ENCODE data around the gene LONP2.
"Not testable (repeated sequence)": the region's sequence is repeated elsewhere in the genome, so short reads cannot be mapped to it uniquely, and the experiment has no call there.

LONP2 gene

GRCh38 chr16:48294724-48295123 is 50.6 kb downstream of the LONP2 start:
- DNase-seq, result no peak

DNA sequence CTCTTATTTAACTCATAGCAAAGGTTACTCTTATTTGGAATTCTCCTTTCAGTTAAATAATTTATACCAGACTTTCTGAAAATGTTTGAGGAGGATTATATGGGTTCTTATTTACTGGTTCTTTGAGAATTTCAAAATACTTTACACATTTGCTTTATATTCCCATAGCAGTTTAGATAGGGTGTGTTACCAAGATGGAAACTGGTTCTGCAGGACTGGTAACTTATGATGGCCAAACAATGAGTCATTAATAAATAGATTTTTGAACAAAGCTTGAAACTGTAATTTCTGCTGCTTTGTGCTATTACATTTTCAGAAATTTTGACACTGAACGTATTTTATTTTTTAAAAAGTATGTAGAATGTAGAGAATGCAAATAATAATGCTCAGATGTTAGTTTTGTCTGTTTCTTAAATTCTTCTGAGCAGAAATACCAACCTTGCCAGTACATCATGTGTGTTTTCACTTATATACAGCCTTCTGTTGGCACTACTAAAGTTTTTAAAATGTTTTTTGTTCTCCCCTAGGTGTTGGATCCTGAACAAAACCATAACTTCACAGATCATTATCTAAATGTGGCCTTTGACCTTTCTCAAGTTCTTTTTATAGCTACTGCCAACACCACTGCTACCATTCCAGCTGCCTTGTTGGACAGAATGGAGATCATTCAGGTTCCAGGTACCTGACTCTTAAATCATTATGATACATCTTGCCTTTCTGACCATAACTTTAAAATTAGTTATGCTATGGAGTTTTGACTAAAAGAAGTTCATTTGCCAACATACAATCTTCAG is 51.6 kb downstream of the LONP2 start:
- no peak for DNase-seq

DNA sequence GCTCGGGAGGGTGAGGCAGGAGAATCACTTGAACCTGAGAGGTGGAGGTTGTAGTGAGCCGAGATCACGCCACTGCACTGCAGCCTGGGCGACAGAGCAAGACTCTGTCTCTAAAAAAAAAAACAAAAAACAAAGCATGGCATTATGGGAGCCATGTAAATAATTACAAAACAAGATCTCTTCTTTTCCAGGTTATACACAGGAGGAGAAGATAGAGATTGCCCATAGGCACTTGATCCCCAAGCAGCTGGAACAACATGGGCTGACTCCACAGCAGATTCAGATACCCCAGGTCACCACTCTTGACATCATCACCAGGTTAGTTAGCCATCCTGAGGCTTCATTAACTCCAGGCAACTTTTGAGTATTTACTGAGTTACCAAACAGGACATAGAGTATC is 55.4 kb downstream of the LONP2 start:
- DNase-seq, result no peak

DNA sequence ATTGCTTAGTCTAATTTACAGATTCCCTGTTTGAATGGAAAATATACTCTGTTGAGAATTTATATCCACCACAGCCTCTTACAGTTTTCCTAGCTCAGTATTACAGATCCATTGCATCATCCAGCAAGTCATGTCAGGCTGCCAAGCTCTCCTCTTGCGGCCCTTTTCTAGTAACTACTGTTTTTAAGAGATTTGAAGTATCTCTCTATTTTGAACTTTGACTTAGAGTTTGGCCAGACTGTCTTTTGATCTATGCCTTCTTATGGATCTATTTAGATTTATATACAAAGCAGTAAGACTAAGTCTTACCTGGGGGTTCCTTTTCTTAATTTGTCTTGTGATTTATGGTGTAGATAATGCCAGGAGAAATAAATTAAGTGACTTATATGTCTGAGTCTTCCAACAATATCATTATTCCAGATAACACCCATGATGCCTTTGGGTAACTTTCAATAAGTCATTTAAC is 56.3 kb downstream of the LONP2 start:
- DNase-seq, result no peak

- no peak for DNase-seq
Measured at GRCh38 chr16:48308535-48308934, 64.4 kb downstream of the LONP2 start.

DNA sequence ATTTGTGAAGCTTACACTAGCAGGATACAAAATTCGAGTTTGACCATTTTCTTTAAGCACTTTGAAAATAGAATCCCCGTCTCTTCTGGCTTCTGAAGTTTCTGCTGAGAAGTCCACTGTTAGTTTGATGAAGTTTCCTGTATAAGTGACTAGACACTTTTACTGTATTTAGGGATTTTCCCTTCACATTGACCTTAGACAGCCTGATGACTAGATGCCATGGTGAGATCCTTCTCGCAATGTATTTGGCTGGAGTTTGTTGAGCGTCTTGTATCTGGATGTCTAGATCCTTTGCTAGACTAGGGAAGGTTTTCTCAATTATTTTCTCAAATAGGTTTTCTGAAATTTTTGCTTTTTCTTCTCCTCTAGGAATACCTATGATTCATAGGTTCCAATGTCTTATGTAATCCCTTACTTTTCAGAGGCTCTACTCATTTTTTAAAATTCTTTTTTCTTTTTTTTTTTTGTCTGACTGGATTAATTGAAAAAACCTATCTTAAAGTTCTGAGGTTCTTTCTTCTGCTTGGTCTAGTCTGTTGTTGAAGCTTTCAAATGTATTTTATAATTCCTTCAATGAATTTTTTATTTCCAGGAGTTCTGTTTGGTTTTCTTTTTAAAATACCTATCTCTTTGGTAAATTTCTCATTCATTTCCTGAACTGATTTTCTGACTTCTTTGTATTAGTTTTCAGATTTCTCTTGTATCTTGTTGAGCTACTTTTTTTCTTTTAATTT is 67.0 kb downstream of the LONP2 start:
- DNase-seq, result no peak

DNA sequence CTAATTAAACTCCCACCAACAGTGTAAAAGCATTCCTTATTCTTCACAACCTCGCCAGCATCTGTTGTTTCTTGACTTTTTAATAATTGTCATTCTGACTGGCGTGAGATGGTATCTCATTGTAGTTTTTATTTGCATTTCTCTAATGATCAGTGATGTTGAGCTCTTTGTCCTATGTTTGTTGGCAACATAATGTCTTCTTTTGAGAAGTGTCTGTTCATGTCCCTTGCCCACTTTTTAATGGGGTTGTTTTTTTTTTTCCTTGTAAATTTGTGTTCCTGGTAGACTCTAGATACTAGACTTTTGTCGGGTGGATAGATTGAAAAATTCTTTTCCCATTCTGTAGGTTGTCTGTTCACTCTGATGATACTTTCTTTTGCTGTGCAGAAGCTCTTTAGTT is 69.8 kb downstream of the LONP2 start:
- not testable (repeated sequence) for DNase-seq

DNA sequence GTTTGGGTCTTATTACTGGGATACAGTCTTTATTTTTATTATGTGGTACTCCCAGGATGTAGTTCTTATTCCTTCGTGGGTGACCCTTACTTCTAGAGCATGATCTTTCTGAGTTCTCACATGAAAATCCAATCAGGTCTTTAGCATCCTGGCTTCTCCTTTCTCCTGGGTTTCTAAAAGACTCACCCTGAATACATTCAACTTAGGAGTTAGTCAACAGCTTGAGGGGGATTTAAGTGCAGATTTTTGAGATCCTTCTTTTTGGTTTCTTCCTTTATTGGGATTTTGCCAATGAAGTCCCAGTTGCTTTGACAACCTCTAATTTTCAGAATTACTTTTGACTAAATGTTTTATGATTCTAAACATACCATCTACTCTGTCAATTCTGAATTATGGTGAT is 72.9 kb downstream of the LONP2 start:
- no peak for DNase-seq

DNA sequence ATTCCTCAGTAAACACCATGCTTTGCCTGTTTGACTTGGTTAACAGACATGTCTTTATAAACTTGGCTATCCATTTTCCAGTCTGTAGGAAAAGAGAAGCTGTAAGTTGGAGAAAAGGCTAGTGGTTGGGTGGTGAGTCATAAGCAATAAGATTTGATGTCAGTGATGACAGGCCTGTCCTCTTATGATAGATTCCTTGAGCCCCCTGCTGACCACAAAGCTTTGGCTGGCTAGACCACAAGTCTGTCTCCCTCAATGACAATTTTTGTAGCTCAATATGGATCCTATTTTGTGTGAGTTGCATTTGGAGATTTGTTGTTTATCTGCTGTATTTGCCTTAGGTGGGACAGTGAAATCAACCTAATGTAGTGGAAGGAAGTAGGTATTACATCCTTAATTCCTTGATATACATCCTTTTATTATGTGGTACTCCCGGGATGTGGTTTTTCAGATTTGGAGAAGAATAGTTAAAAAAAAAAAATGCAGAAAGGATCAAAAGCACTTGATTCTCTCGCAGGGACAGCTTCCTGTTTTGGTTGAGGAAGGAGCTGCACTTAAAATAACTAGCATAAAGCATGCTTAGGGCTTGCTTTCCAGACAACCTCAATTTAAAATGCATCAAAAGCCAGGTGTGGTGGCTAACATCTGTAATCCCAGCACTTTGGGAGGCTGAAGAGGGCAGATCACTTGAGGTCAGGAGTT is 73.7 kb downstream of the LONP2 start:
- DNase-seq, result no peak

DNA sequence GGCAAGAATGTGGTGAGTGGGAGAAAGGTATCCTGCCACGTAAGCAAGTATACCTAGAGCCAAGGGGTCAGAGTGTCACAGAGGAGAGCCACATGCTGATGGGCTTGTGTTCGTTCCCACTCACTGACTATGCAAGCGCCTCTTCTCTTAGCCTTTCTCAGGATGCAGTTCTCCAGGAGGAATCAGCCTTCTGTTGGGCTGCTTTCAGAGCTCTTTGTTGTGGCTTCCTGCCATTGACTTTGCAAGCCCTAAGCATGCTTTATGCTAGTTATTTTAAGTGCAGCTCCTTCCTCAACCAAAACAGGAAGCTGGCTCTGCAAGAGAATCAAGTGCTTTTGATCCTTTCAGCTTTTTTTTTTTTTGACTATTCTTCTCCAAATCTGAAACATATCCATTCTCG is 74.5 kb downstream of the LONP2 start:
- DNase-seq, result no peak

DNA sequence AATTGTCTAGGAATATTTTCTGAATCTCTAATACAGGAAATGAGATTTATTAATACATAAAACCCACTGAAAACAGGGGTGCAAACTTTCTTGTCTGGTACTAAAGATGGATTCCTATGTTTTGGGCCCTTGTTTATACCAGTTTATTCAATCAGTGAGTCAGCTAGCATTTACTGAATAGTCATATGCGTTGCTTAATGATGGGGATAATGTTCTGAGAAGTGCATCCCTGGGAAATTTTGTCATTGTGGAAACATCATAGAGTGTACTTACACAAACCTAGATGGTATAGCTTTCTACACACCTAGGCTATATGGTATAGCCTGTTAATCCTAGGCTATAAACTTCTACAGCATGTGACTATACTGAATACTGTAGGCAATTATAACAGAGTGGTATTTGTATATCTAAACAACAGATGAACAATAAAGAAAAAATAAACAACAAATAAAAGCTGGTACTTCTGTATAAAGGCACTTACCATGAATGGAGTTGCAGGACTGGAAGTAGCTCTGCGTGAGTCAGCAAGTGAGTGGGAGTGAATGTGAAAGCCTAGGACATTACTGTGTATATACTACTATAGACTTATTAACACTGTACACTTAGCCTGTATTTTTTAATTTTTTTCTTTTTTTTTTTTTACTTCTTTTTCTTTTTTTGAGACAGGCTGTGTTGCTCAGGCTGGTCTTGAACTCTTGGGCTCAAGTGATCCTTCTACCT is 77.4 kb downstream of the LONP2 start:
- no peak for DNase-seq

DNA sequence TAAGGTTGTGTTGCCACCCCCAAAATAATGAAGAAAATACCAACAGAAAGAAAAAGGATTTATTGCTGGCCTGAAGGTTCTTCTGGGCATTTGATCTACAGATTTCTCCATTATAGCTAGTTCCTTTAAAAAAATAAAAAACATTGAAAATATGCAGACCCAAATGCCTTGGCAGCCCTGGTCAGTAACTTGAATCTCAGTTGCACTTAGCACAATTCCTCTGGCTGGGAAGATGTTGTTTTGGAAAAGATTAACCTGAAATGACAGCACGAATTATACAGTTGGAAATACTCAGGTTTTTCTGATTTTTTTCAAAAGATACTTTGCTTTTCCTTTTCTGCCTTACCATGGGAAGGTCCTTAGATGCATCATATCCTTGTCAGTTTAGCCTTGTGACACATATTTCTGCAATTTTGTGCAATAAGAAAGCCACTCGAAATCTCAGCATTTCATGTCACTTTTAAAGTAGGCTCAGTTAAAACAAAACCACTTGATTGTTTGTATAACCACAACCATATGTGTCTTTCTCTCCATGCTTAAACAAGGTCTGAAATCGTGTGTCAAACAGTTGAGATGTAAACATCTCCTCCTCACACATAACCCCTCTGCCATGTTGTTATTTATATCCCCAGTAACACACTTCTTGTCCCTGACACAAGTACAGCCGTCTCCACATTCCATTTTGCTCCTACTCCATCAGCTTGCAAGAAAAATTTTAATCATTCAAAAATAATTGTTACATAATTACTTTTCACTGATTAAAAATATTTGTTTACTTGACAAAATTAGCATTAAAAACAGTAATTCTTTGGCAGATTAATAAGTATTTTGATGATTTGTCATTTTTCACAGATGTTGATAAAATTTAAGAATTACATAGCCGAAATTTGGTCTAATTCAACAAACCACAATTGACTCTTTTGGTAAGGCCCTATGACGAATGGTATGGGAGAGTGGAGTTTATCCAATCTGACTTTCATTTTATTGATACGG is 80.0 kb downstream of the LONP2 start:
- no peak for DNase-seq

- no peak for DNase-seq
Measured at GRCh38 chr16:48326915-48327314, 82.8 kb downstream of the LONP2 start.

DNA sequence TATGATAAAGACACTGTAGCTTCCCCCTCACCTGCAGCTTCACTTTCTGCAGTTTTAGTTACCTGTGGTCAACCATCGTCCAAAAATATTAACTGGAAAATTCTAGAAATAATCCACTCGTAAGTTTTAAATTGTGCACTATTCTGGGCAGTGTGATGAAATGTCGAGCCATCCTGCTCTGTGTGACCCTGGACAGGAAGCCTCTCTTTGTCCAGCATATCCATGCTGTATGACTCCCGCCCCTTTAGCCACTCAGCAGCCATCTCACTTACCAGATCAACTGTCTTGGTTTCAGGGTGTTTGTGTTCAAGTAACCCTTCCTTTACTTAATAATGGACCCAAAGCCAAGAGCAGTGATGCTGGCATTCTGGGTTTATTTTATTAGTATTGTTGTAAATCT is 85.0 kb downstream of the LONP2 start:
- DNase-seq, result no peak

- DNase-seq, result no peak
Measured at GRCh38 chr16:48330189-48330840, 86.2 kb downstream of the LONP2 start.

- DNase-seq, result no peak
Measured at GRCh38 chr16:48330841-48331192, 86.7 kb downstream of the LONP2 start.

- DNase-seq, result no peak
Measured at GRCh38 chr16:48332978-48333377, 88.9 kb downstream of the LONP2 start.

GRCh38 chr16:48334325-48334724 is 90.2 kb downstream of the LONP2 start:
- no peak for DNase-seq

DNA sequence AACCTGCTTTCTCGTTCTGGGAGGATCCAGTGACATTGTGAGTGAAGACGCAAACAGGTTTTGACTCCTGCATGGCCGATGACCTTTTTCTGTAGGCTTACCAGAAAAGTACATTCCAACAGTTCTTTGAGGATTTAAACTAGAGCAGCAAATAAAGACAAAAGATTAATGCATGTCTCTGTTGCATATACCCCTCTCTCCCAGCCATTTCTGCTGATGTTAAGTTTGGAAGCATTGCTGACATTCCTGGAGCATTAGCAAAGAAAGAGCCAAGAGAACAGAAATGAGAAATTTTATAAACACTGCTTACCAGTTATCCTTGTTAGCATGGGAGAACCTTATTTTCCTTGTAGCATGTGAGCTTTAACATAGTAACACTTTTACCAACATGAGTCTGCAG is 91.9 kb downstream of the LONP2 start:
- DNase-seq, result no peak

- no peak for DNase-seq
Measured at GRCh38 chr16:48340054-48340453, 96.0 kb downstream of the LONP2 start.

GRCh38 chr16:48342591-48342990 is 98.5 kb downstream of the LONP2 start:
- no peak for DNase-seq
